Lung (tissue), 12 donors: Measurements from ENCODE around the gene PPP4C. TPM values are rescaled to one million over a fixed set of nuclear protein-coding genes. Genes with fewer than 3 reads are reported as not detected.

Experiments used
- ATAC-seq: fragments of 200-7000 bp; cut with Tn5 transposase; one replicate; pipeline ENCODE4 v1.9.1; 2020; ENCODE audit warnings: moderate number of reproducible peaks; ENCODE audit not compliant: insufficient read depth, low FRiP score
- DNase-seq, 3 donors: peaks; one replicate each; pipeline ENCODE4 v3.0.0-alpha.2; 2013 to 2017
- H3K27ac ChIP-seq, 2 donors: one replicate each; pipeline ENCODE4 v1.5.1; 2013; ENCODE audit warnings: mild to moderate bottlenecking in 2 of 2, moderate library complexity in 2 of 2, control low read depth in 1 of 2, inconsistent platforms in 1 of 2, low read depth in 1 of 2, low read length in 1 of 2
- H3K27me3 ChIP-seq, 3 donors: one replicate each; pipeline ENCODE4 v1.5.1; 2013; ENCODE audit warnings: low read length in 2 of 3; ENCODE audit not compliant: control insufficient read depth in 3 of 3, insufficient read depth in 3 of 3
- H3K36me3 ChIP-seq, 4 donors: one replicate each; pipeline ENCODE4 v1.5.1; 2013; ENCODE audit warnings: low read length in 4 of 4, mild to moderate bottlenecking in 1 of 4, moderate library complexity in 1 of 4; ENCODE audit not compliant: control insufficient read depth in 4 of 4, insufficient read depth in 4 of 4
- H3K4me1 ChIP-seq, 5 donors: one replicate each; pipeline ENCODE4 v1.5.1; 2013; ENCODE audit warnings: low read length in 5 of 5, mild to moderate bottlenecking in 2 of 5, moderate library complexity in 1 of 5; ENCODE audit not compliant: control insufficient read depth in 5 of 5, insufficient read depth in 5 of 5
- H3K4me3 ChIP-seq: one replicate; pipeline ENCODE4 v1.5.1; 2013; ENCODE audit warnings: mild to moderate bottlenecking, control low read depth, moderate library complexity
- H3K9ac ChIP-seq, 2 donors: one replicate each; pipeline ENCODE4 v1.5.1; 2013; ENCODE audit warnings: low read length in 2 of 2, control low read depth in 1 of 2; ENCODE audit not compliant: insufficient read depth in 1 of 2
- H3K9me3 ChIP-seq, 4 donors: one replicate each; pipeline ENCODE4 v1.5.1; 2013; ENCODE audit warnings: low read length in 3 of 4, mild to moderate bottlenecking in 1 of 4, moderate library complexity in 1 of 4; ENCODE audit not compliant: control insufficient read depth in 4 of 4, insufficient read depth in 3 of 4
- WGBS, 2 donors: extraction: QIAGEN DNeasy Blood & Tissue Kit; methylation state at CpG; one replicate each; pipeline ENCODE4 v1.1.7; 2013; 5-methylcytosine and 5-hydroxymethylcytosine counted together
- polyA plus RNA-seq, 2 donors: library from polyadenylated mRNA; stranded (reverse); fragments of 200-250 nt; gene quantifications; one replicate each; pipeline ENCODE4 v1.2.1, GENCODE V29; 2013
- total RNA-seq, 2 donors: library from RNA; depleted of rRNA in 1 of 2; stranded (reverse); fragments of >200 nt in 1 of 2; gene quantifications; one replicate each; pipeline ENCODE4 v1.2.1, GENCODE V29; 2014 to 2021
- TF ChIP-seq, protein P1 (sequence below): IDR thresholded peaks from 2 replicates; pipeline ENCODE4 v1.5.1; 2012; ENCODE audit warnings: mild to moderate bottlenecking; ENCODE audit errors: control extremely low read depth, extremely low read depth
- donor health status: control.
- donor health status: control.
- donor health status: Bipolar disorder and iron deficiency.
- donor health status: healthy.
- donor health status: DM: yes; HTN: yes; CAD: no.

The PPP4C gene
- total and polyA plus RNA-seq, 4 donors: 51.7 to 143 (median 102) TPM

DNA sequence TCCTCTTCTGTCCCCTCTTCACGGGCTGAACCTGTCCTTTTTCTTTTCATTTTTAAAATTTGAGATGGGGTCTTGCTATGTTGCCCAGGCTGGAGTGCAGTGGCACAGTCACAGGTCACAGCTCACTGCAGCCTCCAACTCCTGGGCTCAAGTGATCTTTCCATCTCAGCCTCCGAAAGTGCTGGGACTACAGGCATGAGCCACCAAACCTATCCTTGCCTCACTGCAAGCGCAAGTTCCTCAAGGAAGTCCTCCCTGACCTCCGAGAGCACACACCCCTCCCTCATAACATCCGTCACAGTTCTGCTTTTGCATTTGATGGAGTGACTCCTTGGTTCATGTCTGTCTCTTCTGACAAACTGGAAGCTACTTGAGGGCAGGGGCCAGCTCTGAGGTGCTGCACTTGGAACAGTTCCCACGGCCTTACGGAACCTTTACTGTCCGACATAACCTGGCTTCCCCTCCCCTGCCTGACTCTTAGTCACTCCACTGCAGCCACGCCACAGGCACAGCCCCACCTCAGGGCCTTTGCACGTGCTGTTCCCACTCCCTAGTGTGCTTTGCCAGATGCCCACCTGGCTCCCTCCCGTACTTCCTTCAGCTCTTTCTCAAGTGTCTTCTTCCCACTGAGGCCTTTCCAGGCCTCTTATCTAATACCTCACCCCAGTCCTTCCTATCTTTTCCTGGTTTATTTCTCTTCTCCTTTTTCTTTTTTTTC is 11.5 kb downstream of the PPP4C start:
- Histone ChIP-seq H3K36me3 (peaks cover 11 to 39% (median 22%) of the 10 kb centered on the region in 4 donors), H3K27ac (no peak overlapping the region), H3K9ac (no peak overlapping the region), H3K27me3 (no peaks in the 10 kb centered on the region), H3K9me3 (no peaks in the 10 kb centered on the region), H3K4me3 (no peak overlapping the region), H3K4me1 (peaks cover 0 to 10% (median 3%) of the 10 kb centered on the region in 5 donors)
- WGBS, 2 donors: 70 to 82% methylated on average over 11 of the region's 11 CpGs
- ATAC-seq (no peak), DNase-seq (no peak)
- TF ChIP-seq, protein P1, sequence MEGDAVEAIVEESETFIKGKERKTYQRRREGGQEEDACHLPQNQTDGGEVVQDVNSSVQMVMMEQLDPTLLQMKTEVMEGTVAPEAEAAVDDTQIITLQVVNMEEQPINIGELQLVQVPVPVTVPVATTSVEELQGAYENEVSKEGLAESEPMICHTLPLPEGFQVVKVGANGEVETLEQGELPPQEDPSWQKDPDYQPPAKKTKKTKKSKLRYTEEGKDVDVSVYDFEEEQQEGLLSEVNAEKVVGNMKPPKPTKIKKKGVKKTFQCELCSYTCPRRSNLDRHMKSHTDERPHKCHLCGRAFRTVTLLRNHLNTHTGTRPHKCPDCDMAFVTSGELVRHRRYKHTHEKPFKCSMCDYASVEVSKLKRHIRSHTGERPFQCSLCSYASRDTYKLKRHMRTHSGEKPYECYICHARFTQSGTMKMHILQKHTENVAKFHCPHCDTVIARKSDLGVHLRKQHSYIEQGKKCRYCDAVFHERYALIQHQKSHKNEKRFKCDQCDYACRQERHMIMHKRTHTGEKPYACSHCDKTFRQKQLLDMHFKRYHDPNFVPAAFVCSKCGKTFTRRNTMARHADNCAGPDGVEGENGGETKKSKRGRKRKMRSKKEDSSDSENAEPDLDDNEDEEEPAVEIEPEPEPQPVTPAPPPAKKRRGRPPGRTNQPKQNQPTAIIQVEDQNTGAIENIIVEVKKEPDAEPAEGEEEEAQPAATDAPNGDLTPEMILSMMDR: no peak

DNA sequence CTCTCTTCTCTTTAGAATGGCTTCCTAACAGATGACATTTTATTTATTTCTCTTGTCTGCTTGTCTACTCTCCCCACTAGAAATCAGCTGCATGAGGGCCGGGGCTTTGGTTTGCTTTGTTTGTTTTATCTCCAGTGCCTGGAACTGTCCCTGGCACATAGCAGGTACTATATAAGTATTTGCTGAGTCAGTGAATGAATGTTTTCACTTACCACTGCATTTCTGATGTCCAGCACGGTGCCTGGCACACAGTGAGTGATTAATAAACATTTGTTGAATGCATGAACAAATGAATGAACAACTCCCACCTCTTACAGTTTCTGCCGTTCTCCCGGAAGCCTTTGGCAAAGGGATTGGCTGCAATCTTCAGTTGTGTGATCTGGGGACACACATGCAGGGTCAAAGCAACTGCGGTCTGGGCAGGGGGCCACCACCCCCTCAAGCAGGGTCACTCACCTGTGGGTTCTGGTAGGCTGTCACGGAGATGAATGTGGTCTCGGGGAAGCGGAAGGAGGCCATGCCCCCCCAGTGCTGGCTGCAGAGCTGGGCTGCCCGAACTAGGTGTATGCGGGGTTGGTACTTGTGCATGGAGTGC is 12.5 kb downstream of the PPP4C start:
- Histone ChIP-seq H3K9me3 (no peaks in the 10 kb centered on the region), H3K9ac (no peak overlapping the region), H3K4me1 (peaks cover 0 to 17% (median 3%) of the 10 kb centered on the region in 5 donors), H3K4me3 (no peak overlapping the region), H3K36me3 (peaks cover 4 to 29% (median 14%) of the 10 kb centered on the region in 4 donors), H3K27me3 (no peaks in the 10 kb centered on the region), H3K27ac (peak overlapping the region in 1 of 2 donors; percentile 11)
- no peak for DNase-seq
- TF ChIP-seq, protein P1: no peak
- ATAC-seq: no peak
- WGBS, 2 donors: 81 to 85% methylated on average over 10 of the region's 10 CpGs

DNA sequence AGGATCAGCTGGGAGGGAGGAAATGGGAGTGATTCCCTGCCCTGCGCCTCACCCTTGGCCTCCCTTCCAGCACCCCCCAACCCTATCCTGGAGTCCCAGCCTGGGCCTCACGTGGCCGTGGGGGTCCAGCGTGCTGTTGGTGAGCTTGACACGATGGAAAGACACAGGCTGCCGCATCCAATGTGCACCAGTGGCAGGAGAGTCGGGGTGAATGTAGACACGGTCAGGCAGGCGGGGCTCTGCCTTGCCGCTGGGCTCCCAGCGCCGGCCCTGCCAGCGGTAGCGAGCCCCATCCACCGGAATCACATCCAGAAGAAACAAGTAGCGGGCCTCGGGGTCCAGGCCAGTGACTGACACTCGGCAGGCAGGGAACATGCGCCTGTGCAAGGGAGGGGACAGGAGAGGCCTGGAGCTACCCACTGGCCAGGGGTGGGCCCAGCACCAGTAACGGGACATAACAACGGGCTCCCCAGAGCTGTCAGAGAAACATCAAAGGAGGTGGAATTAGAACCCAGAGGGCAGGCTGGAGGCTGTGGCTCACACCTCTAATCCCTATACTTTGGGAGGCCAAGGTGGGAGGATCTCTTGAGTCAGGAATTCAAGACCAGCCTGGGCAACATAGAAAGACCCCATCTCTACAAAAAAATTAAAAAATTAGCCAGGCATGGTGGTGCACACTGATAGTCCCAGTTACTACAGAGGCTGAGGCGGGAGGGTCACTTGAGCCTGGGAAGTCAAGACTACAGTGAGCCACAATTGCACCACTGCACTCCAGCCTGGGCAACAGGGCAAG is 13.2 kb downstream of the PPP4C start:
- H3K4me3 ChIP-seq: no peak overlapping the region
- TF ChIP-seq, protein P1: no peak
- no peaks in the 10 kb centered on the region for H3K9me3 ChIP-seq
- H3K9ac ChIP-seq: no peak overlapping the region
- H3K36me3 ChIP-seq: peaks cover 6 to 26% (median 11%) of the 10 kb centered on the region in 4 donors
- H3K27me3 ChIP-seq: no peaks in the 10 kb centered on the region
- H3K27ac ChIP-seq: no peak overlapping the region
- peaks cover 0 to 17% (median 3%) of the 10 kb centered on the region in 5 donors for H3K4me1 ChIP-seq
- ATAC-seq: no peak
- WGBS, 2 donors: 84 to 95% methylated on average over 22 of the region's 22 CpGs
- no peak for DNase-seq
